Measurements from ENCODE around the gene SLC2A13.
A peak's percentile ranks its signal among the peaks of the same experiment; 100 is the strongest.
"Not testable (repeated sequence)": the region's sequence is repeated elsewhere in the genome, so short reads cannot be mapped to it uniquely, and the experiment has no call there.

The SLC2A13 gene

DNA sequence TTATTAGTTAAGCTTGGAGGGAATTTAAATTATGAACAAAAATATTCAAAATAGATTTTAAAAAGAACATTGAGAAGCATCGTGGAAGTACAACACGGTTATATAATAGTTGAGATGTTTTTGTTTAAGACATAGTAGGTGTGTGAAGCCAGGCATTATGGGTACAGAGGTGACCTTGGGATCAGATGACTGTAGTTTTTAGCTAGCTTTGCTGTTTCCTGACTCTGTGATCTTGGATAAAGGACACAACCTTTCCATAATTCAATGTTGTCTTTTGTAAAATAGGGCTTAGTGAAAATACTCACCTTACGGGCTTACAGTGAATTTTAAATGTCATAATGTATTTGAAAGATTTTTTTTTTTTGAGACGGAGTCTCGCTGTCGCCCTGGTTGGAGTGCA is 239.7 kb downstream of the SLC2A13 start:
- no peak for DNase-seq (ENCODE audit: low spot score)

DNA sequence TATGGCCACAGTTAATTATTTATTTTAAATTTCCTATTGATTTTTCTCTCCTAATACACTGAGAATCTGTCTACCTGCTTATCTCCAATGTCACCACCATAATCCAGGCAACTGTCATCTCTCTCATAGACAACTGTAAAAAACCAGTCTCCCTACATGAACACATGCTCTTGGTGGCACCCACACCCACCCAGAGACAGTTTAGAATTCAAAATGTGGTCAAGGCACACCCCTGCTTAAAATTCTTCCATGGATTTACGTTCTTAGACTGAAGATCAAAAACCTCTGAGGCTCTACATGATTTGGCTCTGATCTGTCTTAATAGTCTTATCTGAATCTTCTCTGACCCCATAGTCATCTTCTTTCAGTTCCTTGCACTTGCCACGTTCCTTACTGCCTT is 245.2 kb downstream of the SLC2A13 start:
- no peak for DNase-seq (ENCODE audit: low spot score)

DNA sequence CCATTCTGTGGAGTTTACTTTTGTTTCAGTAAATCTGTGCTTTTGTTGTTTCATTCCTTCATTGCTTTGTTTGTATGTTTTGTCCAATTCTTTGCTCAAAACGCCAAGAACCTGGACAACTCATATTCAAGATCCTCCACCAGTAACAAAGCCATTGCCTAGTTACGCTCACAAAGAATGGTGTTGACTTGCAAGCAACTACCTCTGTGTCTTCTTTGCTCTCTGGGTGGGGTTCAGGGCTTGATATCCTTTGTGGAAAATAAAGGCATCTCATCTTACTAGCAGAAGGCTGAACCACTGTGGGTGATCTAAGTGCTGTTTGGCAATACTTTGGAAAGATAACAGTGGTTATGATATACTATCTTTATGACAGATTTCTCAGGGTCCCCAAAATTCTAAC is 252.9 kb downstream of the SLC2A13 start:
- DNase-seq (ENCODE audit: low spot score) = no peak

DNA sequence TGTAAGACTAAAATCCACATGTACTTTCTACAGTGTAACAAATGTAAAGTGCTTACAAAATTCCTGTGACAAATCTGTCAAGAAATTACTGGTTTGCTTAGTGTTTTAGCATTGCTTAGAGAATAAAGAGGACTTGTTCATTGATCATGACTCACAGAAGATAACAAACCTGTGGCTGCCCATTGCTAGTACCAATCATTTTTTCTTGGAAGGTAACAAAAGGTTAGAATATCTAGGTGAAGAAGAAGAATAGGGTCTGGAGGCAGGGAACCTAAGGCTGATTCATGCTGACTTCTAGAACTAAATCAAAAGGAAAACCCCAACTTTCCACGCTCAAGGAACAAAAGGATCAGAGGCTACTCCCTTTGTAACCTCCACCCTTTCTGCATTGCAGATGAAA is 253.5 kb downstream of the SLC2A13 start:
- DNase-seq (ENCODE audit: low spot score) = no peak

DNA sequence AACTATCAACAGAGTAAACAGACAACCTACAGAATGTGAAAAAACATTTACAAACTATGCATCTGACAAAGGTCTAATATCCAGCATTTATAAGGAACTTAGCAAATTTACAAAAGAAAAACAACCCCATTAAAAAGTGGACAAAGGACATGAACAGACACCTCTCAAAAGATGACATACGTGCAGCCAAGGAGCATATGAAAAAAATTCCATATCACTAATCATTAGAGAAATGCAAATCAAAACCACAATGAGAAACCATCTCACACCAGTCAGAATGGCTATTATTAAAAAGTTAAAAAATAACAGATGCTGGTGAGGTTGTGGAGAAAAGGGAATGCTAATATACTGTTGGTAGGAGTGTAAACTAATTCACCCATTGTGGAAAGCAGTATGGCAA is 257.7 kb downstream of the SLC2A13 start:
- not testable (repeated sequence) for DNase-seq (ENCODE audit: low spot score)

DNA sequence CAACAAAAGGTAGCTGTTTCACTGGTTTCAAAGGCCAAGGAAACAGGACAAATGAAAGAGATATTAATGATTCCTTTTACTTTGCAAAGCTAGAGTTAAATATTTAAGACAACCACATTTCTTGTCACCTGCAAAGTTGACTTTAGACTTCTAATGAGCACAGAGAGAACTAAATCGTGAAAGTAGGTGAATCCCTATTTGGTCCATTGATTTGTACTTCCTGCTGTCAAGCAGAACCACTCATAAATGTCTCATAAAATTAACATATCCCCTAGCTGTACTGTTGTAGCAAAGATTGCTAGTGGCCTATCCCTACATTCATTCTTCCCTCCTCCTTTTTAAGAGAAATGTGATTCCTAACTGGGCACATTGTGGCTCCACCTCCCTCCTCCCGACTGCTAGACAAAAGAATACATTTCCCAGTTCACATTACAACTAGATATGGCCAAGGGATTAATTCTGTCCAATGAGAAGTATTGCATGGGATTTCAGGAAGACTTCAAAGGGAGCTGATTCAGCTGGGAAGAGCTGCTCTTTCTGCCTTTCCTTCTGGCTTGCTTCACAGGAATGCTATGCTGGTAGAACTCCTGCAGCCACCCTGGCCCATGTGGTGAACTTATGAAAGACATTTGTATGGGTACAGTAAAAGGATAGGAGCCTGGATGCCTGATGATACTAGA is 258.8 kb downstream of the SLC2A13 start:
- DNase-seq (ENCODE audit: low spot score) = peak; percentile 50

DNA sequence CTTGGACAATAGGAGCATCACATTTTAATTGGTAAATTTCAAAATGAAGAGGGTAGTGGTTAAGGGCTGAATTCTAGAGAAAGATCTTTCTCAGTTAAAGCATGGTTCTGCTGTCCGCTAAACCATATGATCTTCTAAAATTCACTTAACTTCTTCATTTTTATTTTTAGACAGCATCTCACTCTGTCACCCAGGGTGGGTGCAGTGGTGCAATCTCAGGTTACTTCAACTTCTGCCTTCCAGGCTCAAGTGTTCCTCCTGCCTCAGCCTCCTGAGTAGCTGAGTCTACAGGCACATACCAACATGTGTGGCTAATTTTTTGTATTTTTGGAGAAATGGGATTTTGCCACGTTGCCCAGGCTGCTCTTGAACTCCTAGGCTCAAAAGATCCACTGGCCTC is 259.6 kb downstream of the SLC2A13 start:
- no peak for DNase-seq (ENCODE audit: low spot score)

DNA sequence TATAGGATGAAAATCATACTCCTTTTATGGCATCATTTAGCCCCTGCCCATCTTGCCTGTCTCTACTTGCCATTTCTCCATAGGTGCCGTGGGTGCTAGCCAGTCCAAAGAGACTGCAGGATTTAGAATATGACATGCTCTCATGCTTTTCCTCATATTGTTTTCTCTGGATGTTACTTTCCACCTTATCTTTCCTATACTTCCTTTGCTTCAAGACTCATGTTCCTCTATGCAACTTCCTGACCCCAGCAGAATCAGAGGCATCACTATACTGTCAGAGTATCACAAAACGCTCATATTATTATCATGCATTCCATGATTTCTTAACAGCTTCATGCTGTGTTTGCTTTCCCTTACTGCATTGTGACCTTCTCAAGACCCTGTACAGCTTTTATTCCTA is 265.5 kb downstream of the SLC2A13 start:
- DNase-seq (ENCODE audit: low spot score) = no peak

DNA sequence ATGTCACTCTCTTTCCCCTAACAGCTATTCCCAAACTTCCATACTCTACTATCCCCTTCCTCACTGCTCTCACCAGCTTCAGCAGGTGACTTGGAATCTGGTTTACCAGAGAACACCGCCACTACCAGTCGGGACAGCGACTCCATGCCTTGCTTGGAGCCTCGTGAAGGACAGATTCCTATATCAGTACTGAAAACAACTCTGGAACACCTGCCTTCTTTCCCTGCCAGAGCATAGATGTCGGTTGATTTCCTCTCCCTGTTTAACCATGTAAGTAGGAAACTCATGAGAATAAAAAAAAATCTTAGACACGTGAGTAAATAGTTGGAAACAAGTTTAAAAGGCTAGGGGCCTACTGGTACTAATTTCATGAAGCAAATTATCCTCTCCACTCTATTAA is 266.8 kb downstream of the SLC2A13 start:
- DNase-seq (ENCODE audit: low spot score) = no peak

DNA sequence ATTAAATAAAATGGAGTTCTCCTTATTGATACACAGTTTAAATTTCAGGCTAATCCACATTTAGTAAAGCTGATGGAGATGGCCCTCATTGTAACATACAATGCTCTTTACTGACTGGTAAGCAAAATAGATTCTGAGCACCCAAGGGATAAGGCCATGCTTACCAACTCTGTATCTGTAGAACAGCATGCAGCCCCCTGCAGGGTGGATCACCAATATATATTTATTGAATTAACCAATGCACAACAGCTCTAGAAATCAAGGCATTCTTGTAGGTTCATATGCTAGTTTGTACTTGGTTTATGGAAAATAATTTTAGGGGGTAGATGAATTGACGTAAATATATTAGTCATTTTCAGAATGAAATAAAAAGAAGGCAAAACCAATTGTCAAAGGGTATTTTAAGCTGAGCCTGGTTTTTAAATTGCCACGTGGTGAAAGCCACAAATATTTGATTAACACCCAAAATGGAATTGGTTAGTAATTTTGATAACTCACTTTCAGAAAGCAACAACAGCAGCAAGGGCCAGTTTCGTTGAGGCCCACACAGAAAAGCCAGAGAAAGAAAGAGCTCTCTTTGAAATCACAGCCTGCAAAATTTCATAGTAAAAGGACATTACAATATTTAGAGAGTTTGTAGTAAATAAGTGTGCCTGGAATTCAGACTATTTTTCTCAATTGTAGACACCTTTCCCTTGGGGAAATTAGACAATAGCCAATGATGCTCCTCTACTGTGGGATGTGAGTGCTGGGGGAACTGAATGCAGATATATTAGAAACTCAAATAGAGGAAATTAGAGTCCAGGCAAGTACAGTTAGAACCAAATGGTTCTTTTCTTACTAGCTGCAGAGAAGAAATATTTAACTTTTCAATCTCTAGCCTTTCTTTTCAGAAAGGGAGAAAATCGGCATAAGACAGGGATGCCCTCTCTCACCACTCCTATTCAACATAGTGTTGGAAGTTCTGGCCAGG is 270.1 kb downstream of the SLC2A13 start:
- DNase-seq (ENCODE audit: low spot score) = no peak

DNA sequence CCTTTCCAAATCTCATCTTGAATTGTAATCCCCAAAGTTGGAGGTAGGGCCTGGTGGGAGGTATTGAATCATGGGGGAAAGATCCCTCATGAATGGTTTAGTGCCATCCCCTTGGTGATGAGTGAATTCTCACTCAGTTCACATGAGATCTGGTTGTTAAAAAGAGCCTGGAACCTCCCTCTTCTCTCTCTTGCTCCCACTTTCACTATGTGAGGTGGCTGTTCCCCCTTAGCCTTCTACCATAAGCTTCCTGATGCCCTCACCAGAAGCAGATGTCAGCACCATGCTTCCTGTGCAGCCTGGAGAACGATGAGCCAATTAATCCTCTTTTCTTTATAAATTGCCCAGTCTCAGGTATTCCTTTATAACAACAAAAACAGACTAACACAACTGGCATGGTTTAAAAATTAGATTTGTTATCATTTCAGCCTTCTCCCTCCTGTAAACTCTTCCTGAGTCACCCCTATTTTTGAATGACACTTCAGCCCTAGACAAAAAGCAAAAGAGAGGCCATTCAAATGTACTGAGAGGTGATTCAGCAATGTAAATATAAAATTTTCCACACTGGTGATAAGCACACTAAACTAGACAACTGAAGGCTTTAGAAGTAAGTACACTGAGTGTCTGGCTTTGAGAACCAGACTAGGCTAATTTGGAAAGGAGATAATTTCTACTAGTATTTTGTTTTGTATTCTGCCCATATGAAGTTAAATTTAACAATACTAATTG is 274.1 kb downstream of the SLC2A13 start:
- DNase-seq (ENCODE audit: low spot score) = no peak

DNA sequence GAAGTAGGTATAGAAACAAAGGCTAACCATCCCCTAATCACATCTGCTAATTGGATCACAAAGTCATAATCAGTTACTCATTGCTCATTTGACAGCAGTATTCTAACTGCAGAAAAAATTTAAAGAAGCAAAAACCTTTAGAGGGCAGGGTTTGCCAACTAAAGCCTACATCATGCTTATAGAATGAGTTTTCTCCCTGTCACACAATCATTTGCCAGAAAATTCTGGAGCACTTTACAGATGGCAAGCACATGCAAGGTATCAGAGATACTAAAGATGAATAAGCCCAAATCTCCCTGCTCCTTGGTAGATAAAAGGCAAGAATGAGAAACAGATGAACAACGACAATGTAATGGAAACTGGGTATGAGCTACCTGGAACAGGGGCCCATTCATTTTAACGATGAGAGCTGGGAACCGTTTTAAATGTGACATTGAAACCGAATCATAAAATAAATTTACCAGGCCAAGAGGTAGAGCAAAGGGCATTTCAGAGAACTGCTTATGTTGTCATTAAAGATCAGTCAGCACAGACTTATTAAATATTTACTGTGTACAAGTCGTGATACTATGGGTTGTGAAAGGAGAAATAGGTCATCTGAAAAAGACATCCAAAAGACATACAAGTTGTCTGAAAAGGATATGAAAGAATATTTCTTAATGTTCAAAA is 274.9 kb downstream of the SLC2A13 start:
- no peak for DNase-seq (ENCODE audit: low spot score)

DNA sequence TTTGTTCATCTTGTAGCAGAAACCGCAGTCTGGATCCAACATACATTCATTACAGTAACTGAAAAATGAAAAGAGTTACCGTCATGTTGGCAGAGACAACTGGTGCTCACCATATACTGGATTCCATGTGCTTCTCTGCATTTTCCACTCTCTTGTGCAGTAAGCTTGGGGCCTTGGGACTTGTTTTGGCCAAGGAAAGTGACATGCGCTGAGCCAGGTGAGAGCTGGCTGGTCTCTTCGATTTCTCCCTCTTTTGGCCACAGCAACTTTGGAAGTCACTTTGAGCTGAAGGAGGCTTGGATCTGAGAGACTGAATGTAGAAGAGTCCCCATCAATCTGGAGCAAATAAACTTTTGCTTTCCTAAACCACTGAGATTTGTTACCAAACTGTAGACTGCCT is 275.7 kb downstream of the SLC2A13 start:
- DNase-seq (ENCODE audit: low spot score) = no peak

DNA sequence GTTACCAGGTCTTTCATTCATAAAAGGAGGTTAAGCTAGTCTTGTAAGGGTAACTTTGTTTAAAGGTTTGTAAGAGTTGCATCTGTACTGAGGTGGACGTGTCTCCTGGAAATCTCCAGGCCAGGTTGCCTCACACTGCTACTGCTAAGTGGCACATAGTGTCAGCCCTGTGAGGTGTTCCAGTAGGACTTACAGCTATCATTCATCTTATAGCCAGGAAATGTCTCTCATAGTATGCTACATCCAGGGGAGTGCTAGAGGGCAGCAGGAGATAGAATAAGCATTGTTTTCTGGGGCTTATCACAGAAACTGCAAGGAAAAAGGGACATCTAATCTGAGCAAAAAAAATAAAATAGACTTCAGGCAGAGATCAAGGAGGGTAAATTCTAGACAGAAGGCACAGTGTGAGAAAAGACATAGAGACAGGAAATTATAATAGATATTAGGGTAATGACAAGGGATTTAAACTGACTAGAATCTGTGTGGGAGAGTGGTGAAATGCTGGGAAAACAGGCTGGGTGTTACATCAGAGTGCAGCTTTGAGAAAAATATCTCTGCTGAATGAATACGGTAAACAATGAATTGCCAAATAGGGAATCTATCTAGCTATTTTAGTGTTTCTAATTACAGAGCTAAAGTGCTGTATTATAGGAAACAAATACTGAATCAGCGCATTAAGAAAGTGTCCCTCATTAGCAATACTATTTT is 281.2 kb downstream of the SLC2A13 start:
- DNase-seq (ENCODE audit: low spot score) = no peak

DNA sequence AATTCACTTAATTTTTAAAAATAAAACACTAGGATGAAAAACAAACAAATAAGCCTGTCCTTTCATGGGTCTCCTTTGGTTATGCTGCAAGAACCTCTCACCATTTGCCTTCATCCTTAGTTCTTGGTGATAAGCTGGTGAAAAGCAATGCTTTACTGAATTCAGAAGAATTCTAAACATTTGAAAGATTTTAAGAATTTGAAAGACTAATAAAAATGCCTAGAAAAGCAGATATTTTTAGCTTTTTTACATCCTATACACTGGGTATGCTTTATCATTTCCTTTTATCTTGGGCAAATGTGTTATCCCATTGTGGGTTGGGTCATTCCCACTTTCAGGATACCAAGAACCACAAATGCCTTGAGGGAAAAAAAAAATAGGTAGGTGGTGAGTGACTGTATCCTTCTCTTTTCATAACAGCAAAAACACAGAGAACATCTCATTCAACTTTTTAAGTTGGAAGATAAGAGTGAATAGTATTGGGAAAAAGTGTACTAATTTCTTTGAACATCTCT is 289.2 kb downstream of the SLC2A13 start:
- no peak for DNase-seq (ENCODE audit: low spot score)

DNA sequence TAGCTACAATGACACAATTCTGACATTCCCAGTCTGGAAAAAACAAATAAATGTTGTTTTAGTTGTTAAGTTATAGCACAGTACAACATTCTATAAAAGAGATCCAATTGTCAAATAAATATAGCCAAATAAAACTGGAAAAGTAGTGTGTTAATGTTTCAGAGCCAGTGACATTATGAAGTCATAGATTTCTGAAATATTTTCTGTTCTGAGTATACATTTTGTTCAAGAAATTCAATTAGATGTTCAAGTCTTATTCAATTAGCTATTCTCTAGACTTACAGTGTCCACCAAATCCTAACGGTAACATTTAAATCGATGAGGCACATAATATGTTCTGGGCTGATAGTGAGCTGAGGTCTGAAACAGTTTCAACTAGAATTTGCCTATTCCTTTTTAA is 290.1 kb downstream of the SLC2A13 start:
- DNase-seq (ENCODE audit: low spot score) = no peak

DNA sequence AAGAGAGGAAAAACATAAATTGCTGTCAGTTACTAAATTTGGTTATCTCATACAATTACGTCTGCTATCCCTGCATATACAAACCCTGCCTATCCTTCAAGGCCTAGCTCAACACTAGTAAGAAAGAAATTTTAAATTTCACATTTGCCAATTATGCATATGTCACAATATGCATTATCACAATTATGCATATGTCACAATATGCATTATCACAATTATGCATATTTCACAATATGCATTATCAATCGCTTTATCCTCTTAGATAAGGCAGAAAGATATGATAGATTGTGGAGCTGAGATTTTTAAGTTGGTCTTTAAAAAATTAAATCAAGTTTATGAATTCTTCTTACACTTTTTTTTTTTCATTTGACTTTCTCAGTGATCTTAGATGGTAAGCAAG is 291.3 kb downstream of the SLC2A13 start:
- no peak for DNase-seq (ENCODE audit: low spot score)

DNA sequence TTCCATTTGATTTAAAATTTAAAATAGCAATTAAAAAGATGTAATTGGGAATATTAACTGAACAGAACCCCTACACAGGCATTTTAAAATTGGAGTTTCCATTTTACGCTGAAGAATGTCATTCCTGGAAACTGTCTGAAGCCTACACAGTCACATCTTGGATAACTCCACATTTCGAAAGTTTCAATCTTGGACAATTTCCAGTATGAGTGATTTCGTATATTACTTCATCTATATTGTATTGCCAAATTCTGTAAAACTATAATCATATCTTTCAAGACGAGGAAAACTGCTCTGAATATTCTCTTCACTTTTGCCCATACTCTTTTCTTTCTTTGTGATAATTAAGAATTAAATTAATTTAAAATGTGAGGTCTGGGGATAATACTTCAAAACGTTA is 292.1 kb downstream of the SLC2A13 start:
- DNase-seq (ENCODE audit: low spot score) = no peak

DNA sequence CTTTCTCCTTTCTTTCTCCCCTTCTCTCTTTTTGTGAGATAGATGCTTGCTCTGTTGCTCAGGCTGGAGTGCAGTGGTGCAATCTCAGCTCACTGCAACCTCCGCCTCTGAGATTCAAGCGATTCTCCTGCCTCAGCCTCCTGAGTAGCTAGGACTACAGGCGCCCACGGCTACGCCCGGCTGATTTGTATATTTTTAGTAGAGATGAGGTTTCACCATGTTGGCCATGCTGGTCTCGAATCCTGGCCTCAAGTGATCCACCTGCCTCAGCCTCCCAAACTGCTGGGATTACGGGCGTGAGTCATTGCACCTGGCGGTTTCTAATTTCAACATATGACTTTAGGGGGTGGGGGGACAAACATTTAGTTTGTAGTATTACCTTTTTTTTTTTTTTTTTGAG is 293.4 kb downstream of the SLC2A13 start:
- DNase-seq (ENCODE audit: low spot score) = not testable (repeated sequence)

DNA sequence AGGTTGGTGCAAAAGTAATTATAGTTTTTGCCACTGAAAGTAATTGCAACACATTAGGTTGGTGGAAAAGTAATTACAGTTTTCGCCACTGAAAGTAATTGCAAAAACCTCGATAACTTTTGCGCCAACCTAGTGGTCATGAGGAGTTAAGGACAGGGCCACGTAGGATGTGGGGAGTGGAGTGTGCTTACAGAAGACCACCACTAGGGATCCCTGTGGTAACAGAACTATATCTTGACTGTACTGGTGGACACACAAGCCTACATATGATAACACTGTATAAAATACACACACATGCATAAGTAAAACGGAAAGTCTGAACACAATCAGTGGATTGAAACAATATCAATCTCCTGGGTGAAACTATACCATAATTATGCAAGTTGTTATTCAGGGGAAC is 298.8 kb downstream of the SLC2A13 start:
- no peak for DNase-seq (ENCODE audit: low spot score)

DNA sequence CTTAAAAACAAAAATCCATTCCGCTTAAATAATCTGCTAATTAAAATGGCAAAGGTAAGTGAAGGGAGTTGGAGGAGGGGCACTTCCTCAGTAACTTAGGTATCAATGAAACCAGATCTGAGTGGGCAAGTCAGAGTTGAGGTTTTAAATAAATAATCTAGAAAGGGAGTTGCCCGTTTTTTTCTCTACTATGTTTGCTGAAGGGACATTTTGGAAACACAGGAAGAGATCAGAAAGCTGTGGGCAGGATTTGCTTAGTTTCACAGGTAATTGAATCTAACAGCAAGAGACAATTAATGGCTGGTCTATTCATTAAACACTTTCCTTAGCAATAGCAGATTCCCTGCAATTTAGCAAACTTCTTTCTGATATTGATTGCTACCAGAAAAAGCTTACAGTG is 300.2 kb downstream of the SLC2A13 start:
- no peak for DNase-seq (ENCODE audit: low spot score)
